NB4 (cell line): ENCODE measurements around the gene RBPJ.

Experiments used
- CTCF ChIP-seq: IDR thresholded peaks from one replicate; pipeline ENCODE4 v1.5.1; 2012; ENCODE audit warnings: low read depth, low read length
- MAX ChIP-seq: IDR thresholded peaks from 2 replicates; pipeline ENCODE4 v1.6.1; 2011; ENCODE audit warnings: low read depth, low read length
- POLR2A ChIP-seq: IDR thresholded peaks from 2 replicates; pipeline ENCODE4 v1.6.1; 2011; ENCODE audit warnings: mild to moderate bottlenecking; ENCODE audit not compliant: insufficient read length; ENCODE audit errors: extremely low read depth

GRCh38 chr4:26458157-26458561 is 137.3 kb downstream of the RBPJ start:
- TF ChIP-seq CTCF (peak; percentile 17), POLR2A (no peak), MAX (no peak)
